DOHH2 (cell line): ENCODE data around the gene RNF223.

ENCODE experiments used
- H3F3A ChIP-seq: fragments of 200-600 bp; sonication (generic), shearing (Covaris generic); 2 replicates; pipeline ENCODE4 v1.6.0; 2016; ENCODE audit warnings: antibody characterized with exemption, mild to moderate bottlenecking; ENCODE audit not compliant: control insufficient read depth, insufficient read depth
- H3K27ac ChIP-seq: fragments of 200-600 bp; sonication (generic); 2 replicates; pipeline ENCODE4 v1.5.1; 2014; ENCODE audit warnings: low read depth, mild to moderate bottlenecking, low read length, moderate library complexity
- H3K27me3 ChIP-seq: fragments of 200-600 bp; sonication (generic); 2 replicates; pipeline ENCODE4 v1.6.1; 2014; ENCODE audit warnings: mild to moderate bottlenecking, low read length, mixed read lengths; ENCODE audit not compliant: control insufficient read depth
- H3K36me3 ChIP-seq: fragments of 200-600 bp; sonication (generic); 2 replicates; pipeline ENCODE4 v1.6.1; 2014; ENCODE audit warnings: mild to moderate bottlenecking, low read length, moderate library complexity, mixed read lengths; ENCODE audit not compliant: control insufficient read depth
- H3K4me1 ChIP-seq: fragments of 200-600 bp; sonication (generic); 2 replicates; pipeline ENCODE4 v1.6.1; 2014; ENCODE audit warnings: mild to moderate bottlenecking, low read length, mixed read lengths; ENCODE audit not compliant: control insufficient read depth
- H3K4me2 ChIP-seq: fragments of 200-600 bp; sonication (generic); 2 replicates; pipeline ENCODE4 v1.6.0; 2014; ENCODE audit warnings: mild to moderate bottlenecking, low read length, moderate library complexity
- H3K4me3 ChIP-seq: fragments of 200-600 bp; sonication (generic); 2 replicates; pipeline ENCODE4 v1.5.1; 2014; ENCODE audit warnings: mild to moderate bottlenecking, low read length, mixed read lengths
- H3K79me2 ChIP-seq: fragments of 200-600 bp; sonication (generic); 2 replicates; pipeline ENCODE4 v1.6.1; 2014; ENCODE audit warnings: mild to moderate bottlenecking, low read length, mixed read lengths; ENCODE audit not compliant: control insufficient read depth
- H3K9me2 ChIP-seq: fragments of 200-600 bp; sonication (generic); replicated peaks from 2 replicates; pipeline ENCODE4 v1.6.1; 2014; ENCODE audit warnings: mild to moderate bottlenecking, low read length, mixed read lengths; ENCODE audit not compliant: control insufficient read depth
- H3K9me3 ChIP-seq: fragments of 200-600 bp; sonication (generic); 2 replicates; pipeline ENCODE4 v1.6.1; 2014; ENCODE audit warnings: antibody characterized with exemption, low read length, mixed read lengths; ENCODE audit not compliant: control insufficient read depth, insufficient read depth
- H4K20me1 ChIP-seq: fragments of 200-600 bp; sonication (generic); 2 replicates; pipeline ENCODE4 v1.6.0; 2014; ENCODE audit warnings: low read depth, mild to moderate bottlenecking, antibody characterized with exemption, low read length, moderate library complexity; ENCODE audit not compliant: control insufficient read depth, insufficient read depth
- CTCF ChIP-seq: fragments of 200-600 bp; sonication (generic); IDR thresholded peaks from one replicate; pipeline ENCODE4 v1.5.1; 2014; ENCODE audit warnings: antibody characterized with exemption, mild to moderate bottlenecking, low read depth, low read length; ENCODE audit not compliant: poor library complexity, severe bottlenecking
- EZH2phosphoT487 ChIP-seq: fragments of 200-600 bp; sonication (generic); IDR thresholded peaks from 2 replicates; pipeline ENCODE4 v1.6.1; 2017; ENCODE audit warnings: borderline replicate concordance, mild to moderate bottlenecking, antibody characterized with exemption, low read length, moderate library complexity, mixed read lengths

The RNF223 gene

DNA sequence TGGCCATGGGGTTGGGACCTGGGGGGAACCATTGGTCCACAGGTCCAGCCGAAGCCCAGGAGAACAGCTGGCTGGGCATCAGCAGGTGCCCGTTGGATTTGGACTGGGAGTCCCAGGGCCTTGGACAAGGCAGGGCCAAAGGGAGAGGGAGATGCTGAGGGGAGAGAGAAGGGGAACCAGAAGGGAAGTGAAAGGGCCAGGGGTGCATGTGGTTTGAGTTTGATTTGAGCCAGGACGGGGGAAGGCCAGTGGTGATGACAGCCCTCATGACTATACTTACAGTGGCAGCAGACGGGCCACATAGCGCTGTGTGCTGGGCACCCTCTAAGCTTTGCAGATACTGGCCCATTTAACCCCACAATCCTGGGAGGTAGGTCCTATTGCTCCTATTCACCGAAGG is 35.4 kb downstream of the RNF223 start:
- H3K27me3 ChIP-seq: peaks cover 61% of the 10 kb centered on the region
- H3K9me3 ChIP-seq: no peaks in the 10 kb centered on the region
- no peak for TF ChIP-seq EZH2phosphoT487
- TF ChIP-seq CTCF: no peak
- no peaks in the 10 kb centered on the region for H3K36me3 ChIP-seq
- H4K20me1 ChIP-seq: no peaks in the 10 kb centered on the region; the same call in 1 of the 2 replicates
- H3F3A ChIP-seq: no peaks in the 10 kb centered on the region
- peaks cover 27% of the 10 kb centered on the region for H3K4me1 ChIP-seq
- no peaks in the 10 kb centered on the region for H3K9me2 ChIP-seq
- H3K79me2 ChIP-seq: no peaks in the 10 kb centered on the region
- no peak overlapping the region for H3K27ac ChIP-seq
- H3K4me3 ChIP-seq: no peak overlapping the region
- H3K4me2 ChIP-seq: no peak overlapping the region

DNA sequence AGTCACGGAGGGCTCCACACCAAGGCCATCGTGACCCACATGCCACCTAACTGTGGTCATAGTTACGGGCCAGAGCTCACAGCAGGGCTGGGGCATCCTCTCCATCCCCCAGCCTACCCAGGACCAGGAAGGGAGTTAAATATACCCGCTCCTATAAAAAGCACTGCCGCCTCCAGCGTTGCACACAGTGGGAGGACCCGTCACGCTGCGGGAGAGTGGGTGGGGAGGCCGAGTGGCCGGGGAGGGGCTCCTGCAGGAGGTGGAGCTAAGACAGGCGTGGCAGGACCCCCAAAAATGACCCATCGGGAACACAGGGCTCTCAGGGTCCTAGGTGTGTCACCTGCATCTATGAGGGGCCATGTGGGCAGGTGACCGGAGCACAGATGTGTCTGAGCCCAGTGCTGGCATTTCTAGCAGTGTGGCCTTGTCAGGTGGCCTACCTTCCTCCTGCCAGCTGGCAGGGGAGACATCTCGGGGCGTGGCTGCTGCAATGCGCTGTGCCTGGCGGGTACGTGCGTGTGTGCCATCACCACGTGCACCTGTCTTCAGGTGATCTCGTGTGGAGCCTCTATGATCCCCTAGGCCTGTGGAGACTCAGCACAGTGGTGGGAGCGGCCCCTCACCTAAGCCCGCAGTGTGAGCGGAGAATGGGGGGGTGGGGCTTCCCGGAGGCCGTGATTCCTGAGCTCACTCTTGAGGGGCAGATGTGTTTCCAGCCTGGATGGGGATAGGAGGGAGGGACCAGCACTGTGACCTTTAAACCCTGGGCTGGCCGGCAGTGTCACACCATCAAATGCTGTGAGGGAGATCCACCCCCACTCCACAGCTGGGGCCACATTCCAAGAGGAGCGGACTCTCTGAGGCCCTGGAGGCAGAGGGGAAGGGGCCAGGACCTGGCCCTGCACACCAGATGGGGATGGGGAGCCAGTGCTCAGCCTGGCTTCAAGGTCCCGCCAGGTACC is 36.5 kb downstream of the RNF223 start:
- Histone ChIP-seq H3F3A (no peaks in the 10 kb centered on the region), H3K4me1 (peaks cover 31% of the 10 kb centered on the region), H4K20me1 (no peaks in the 10 kb centered on the region; the same call in 1 of the 2 replicates), H3K4me2 (no peak overlapping the region), H3K4me3 (no peak overlapping the region), H3K36me3 (no peaks in the 10 kb centered on the region), H3K79me2 (no peaks in the 10 kb centered on the region), H3K9me2 (no peaks in the 10 kb centered on the region), H3K27me3 (peaks cover 62% of the 10 kb centered on the region), H3K27ac (no peak overlapping the region), H3K9me3 (no peaks in the 10 kb centered on the region)
- TF ChIP-seq CTCF (no peak), EZH2phosphoT487 (no peak)

GRCh38 chr1:1035291-1035943 is 38.7 kb downstream of the RNF223 start:
- H3K4me1 ChIP-seq: peaks cover 41% of the 10 kb centered on the region
- H3K9me3 ChIP-seq: no peaks in the 10 kb centered on the region
- H3K4me2 ChIP-seq: no peak overlapping the region
- no peaks in the 10 kb centered on the region for H3K36me3 ChIP-seq
- TF ChIP-seq EZH2phosphoT487: no peak
- TF ChIP-seq CTCF: no peak
- H3F3A ChIP-seq: no peaks in the 10 kb centered on the region
- peaks cover 69% of the 10 kb centered on the region for H3K27me3 ChIP-seq
- no peak overlapping the region for H3K4me3 ChIP-seq
- no peaks in the 10 kb centered on the region; the same call in none of the 2 replicates for H4K20me1 ChIP-seq
- no peak overlapping the region for H3K27ac ChIP-seq
- H3K79me2 ChIP-seq: no peaks in the 10 kb centered on the region
- H3K9me2 ChIP-seq: no peaks in the 10 kb centered on the region
